ENCODE measurements around the gene GADL1. TPM values are rescaled to one million over a fixed set of nuclear protein-coding genes. Genes with fewer than 3 reads are reported as not detected.

Gene GADL1
- total RNA-seq, 2 donors from 2014 or later: not detected

DNA sequence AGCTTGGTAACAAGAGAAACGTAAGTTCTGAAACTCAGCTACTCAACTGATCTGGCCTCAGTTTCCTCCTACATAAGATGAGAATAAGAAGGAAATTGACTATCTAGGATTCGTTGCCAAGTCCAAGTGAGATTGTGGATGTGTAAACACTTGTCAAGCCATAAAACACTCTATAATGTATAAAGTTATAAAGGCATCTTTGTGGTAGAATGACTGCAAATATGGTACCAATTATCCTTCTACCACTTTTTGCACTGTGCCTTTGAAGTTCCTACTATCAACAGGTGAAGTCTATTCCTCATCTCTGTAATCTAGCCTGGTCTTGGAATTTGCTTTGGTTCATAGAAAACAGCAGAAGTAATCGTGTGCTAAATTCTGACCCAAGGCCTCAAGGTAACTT lies 138.2 kb downstream of the GADL1 start:
- H3K4me1 ChIP-seq: no peaks in the 10 kb centered on the region

DNA sequence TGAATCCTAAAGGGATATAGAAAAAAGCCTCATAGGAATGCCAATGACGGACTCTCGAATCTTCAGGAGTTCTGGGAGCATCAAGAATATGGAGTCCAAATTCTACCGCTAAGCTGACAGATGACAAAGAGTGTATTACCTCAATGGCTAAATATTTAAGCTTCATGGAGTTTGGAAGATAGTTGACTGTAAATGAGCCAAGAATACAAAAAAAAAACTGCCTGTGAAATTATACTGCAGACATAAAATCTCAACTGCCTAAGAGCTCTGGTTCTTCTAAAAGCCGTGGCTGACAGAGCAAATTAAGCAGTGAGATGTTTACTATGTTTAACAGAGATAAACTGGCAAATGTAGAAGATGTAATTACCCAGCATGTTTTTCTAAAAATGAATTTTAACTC lies 140.0 kb downstream of the GADL1 start:
- no peak for DNase-seq
- no peaks in the 10 kb centered on the region for H3K9me3 ChIP-seq
- TF ChIP-seq, protein P1, sequence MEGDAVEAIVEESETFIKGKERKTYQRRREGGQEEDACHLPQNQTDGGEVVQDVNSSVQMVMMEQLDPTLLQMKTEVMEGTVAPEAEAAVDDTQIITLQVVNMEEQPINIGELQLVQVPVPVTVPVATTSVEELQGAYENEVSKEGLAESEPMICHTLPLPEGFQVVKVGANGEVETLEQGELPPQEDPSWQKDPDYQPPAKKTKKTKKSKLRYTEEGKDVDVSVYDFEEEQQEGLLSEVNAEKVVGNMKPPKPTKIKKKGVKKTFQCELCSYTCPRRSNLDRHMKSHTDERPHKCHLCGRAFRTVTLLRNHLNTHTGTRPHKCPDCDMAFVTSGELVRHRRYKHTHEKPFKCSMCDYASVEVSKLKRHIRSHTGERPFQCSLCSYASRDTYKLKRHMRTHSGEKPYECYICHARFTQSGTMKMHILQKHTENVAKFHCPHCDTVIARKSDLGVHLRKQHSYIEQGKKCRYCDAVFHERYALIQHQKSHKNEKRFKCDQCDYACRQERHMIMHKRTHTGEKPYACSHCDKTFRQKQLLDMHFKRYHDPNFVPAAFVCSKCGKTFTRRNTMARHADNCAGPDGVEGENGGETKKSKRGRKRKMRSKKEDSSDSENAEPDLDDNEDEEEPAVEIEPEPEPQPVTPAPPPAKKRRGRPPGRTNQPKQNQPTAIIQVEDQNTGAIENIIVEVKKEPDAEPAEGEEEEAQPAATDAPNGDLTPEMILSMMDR (IDR thresholded peaks at IDR 0.05): no peak
- intact Hi-C loops (cut with DNase I): no loop called here
- H3K27me3 ChIP-seq: no peaks in the 10 kb centered on the region
- H3K9ac ChIP-seq (ENCODE audit: low read depth in 2 of 2, low read length in 2 of 2): no peak overlapping the region
- no peak overlapping the region for H3K27ac ChIP-seq
- H3K4me1 ChIP-seq: no peaks in the 10 kb centered on the region
- H3K36me3 ChIP-seq: no peaks in the 10 kb centered on the region
- no peak overlapping the region for H3K4me3 ChIP-seq

More for the DNA sequence above, 138.2 kb downstream of the GADL1 start:
- TF ChIP-seq, protein P1 (IDR thresholded peaks at IDR 0.05): no peak
- DNase-seq: no peak
- H3K4me3 ChIP-seq: no peak overlapping the region
- H3K9ac ChIP-seq (ENCODE audit: low read depth in 2 of 2, low read length in 2 of 2): no peak overlapping the region
- H3K9me3 ChIP-seq: no peaks in the 10 kb centered on the region
- H3K27ac ChIP-seq: no peak overlapping the region
- H3K36me3 ChIP-seq: no peaks in the 10 kb centered on the region
- H3K27me3 ChIP-seq: no peaks in the 10 kb centered on the region
- intact Hi-C loops (cut with DNase I): no loop called here

DNA sequence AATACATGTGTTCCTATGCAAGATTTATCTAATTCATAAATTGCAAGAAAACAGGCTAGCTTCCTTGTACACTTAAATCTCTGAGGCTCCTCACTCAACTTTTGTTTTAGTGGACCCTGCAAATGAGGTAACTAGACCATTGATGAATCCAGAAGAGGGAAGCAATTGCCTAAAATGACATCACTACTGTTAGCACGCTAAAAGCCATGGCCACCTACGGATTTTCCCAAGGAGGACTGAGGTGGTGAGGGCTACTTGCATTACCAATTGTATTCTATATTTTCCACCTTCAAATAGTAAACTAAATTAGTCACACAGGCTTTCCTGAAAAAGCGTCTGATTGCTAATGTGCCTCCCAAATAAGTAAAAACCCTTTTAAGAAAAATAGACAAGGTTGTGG lies 140.7 kb downstream of the GADL1 start:
- no peak overlapping the region for H3K4me3 ChIP-seq
- no peak for DNase-seq
- H3K9me3 ChIP-seq: no peaks in the 10 kb centered on the region
- H3K27me3 ChIP-seq: no peaks in the 10 kb centered on the region
- no peaks in the 10 kb centered on the region for H3K4me1 ChIP-seq
- intact Hi-C loops (cut with DNase I): no loop called here
- H3K36me3 ChIP-seq: no peaks in the 10 kb centered on the region
- H3K27ac ChIP-seq: no peak overlapping the region
- TF ChIP-seq, protein P1 (IDR thresholded peaks at IDR 0.05): no peak
- no peak overlapping the region for H3K9ac ChIP-seq (ENCODE audit: low read depth in 2 of 2, low read length in 2 of 2)

DNA sequence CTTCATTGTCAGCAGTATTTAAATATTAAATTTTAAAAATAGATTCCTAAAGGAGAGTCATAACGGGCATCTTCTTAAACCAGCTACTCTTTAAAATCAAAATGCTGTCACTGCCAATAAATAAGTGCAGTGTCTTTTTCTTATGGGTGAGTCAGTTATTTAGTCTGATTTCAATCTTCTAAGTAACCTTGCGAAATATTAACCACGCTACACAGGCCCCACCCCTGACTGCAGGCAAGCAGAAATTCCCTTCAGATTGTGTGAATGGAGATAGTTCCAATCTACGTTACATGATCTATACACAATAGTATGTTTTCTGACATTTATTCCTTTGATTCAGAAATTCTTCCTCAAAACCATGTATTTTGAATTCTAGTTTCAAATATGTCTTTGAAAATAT lies 141.5 kb downstream of the GADL1 start:
- Histone ChIP-seq H3K9ac (ENCODE audit: low read depth in 2 of 2, low read length in 2 of 2) (no peak overlapping the region), H3K27ac (no peak overlapping the region), H3K4me3 (no peak overlapping the region), H3K36me3 (no peaks in the 10 kb centered on the region), H3K9me3 (no peaks in the 10 kb centered on the region), H3K27me3 (no peaks in the 10 kb centered on the region), H3K4me1 (no peaks in the 10 kb centered on the region)
- TF ChIP-seq, protein P1 (IDR thresholded peaks at IDR 0.05): no peak
- intact Hi-C loops (cut with DNase I): no loop called here
- peak; percentile 64 for DNase-seq

DNA sequence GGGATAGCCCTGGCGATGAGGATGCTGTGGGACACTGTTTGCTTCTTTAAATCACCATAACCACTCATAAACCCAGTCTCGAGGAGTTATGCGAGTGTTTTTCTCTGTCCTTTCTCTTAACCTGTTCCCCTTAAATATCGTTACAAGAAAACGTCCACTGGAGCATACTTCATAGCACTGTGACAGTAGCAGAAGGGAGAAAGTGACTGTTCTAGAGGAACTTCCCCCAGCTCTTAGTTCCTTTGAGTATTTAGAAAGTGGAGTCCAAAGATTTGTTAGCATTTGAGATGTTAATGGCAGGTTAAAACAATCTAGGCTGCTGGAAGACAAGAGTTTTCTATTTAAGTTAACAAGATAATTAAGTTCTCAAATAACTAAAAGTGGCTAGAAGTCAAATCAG lies 142.0 kb downstream of the GADL1 start:
- Histone ChIP-seq H3K9ac (ENCODE audit: low read depth in 2 of 2, low read length in 2 of 2) (no peak overlapping the region), H3K36me3 (no peaks in the 10 kb centered on the region), H3K4me3 (no peak overlapping the region), H3K9me3 (no peaks in the 10 kb centered on the region), H3K4me1 (no peaks in the 10 kb centered on the region), H3K27me3 (no peaks in the 10 kb centered on the region), H3K27ac (no peak overlapping the region)
- TF ChIP-seq, protein P1 (IDR thresholded peaks at IDR 0.05): no peak
- DNase-seq: no peak
- intact Hi-C loops (cut with DNase I): no loop called here
